ENCODE measurements around the gene P4HB.
"Not testable (repeated sequence)": the region's sequence is repeated elsewhere in the genome, so short reads cannot be mapped to it uniquely, and the experiment has no call there.

Gene P4HB

GRCh38 chr17:81846743-81847689, 13.3 kb downstream of the P4HB start:
- H3K4me1 Mint-ChIP-seq (ENCODE audit: low read depth) = no peaks in the 10 kb centered on the region
- H3K9me3 Mint-ChIP-seq (ENCODE audit: low read depth) = no peaks in the 10 kb centered on the region
- no peak overlapping the region for H3K27ac Mint-ChIP-seq
- no peaks in the 10 kb centered on the region for H3K27me3 Mint-ChIP-seq
- no peak overlapping the region for H3K4me3 Mint-ChIP-seq
- H3K36me3 Mint-ChIP-seq = no peaks in the 10 kb centered on the region

GRCh38 chr17:81845881-81846742, 14.2 kb downstream of the P4HB start:
- Mint-ChIP-seq H3K9me3 (ENCODE audit: low read depth) (no peaks in the 10 kb centered on the region), H3K27ac (no peak overlapping the region), H3K36me3 (no peaks in the 10 kb centered on the region), H3K4me1 (ENCODE audit: low read depth) (no peaks in the 10 kb centered on the region), H3K4me3 (no peak overlapping the region), H3K27me3 (no peaks in the 10 kb centered on the region)

- Mint-ChIP-seq H3K9me3 (ENCODE audit: low read depth) (no peaks in the 10 kb centered on the region), H3K4me3 (no peak overlapping the region), H3K4me1 (ENCODE audit: low read depth) (no peaks in the 10 kb centered on the region), H3K27ac (no peak overlapping the region), H3K27me3 (no peaks in the 10 kb centered on the region), H3K36me3 (no peaks in the 10 kb centered on the region)
Observed at GRCh38 chr17:81845361-81845760, 15.0 kb downstream of the P4HB start.

- Mint-ChIP-seq H3K36me3 (no peaks in the 10 kb centered on the region), H3K9me3 (ENCODE audit: low read depth) (no peaks in the 10 kb centered on the region), H3K27ac (no peak overlapping the region), H3K27me3 (no peaks in the 10 kb centered on the region), H3K4me1 (ENCODE audit: low read depth) (no peaks in the 10 kb centered on the region), H3K4me3 (no peak overlapping the region)
Observed at GRCh38 chr17:81844887-81845286, 15.4 kb downstream of the P4HB start.

GRCh38 chr17:81844327-81844851, 15.9 kb downstream of the P4HB start:
- Mint-ChIP-seq H3K9me3 (ENCODE audit: low read depth) (no peaks in the 10 kb centered on the region), H3K36me3 (no peaks in the 10 kb centered on the region), H3K4me3 (no peak overlapping the region), H3K27me3 (no peaks in the 10 kb centered on the region), H3K4me1 (ENCODE audit: low read depth) (no peaks in the 10 kb centered on the region), H3K27ac (no peak overlapping the region)

- no peaks in the 10 kb centered on the region for H3K9me3 Mint-ChIP-seq (ENCODE audit: low read depth)
Observed at GRCh38 chr17:81843713-81844326, 16.5 kb downstream of the P4HB start.

GRCh38 chr17:81842725-81843504, 17.4 kb downstream of the P4HB start:
- no peak overlapping the region for H3K27ac Mint-ChIP-seq
- H3K4me1 Mint-ChIP-seq (ENCODE audit: low read depth) = no peaks in the 10 kb centered on the region
- no peaks in the 10 kb centered on the region for H3K27me3 Mint-ChIP-seq
- H3K9me3 Mint-ChIP-seq (ENCODE audit: low read depth) = no peaks in the 10 kb centered on the region
- H3K36me3 Mint-ChIP-seq = no peaks in the 10 kb centered on the region
- H3K4me3 Mint-ChIP-seq = no peak overlapping the region

More at GRCh38 chr17:81843713-81844326, 16.5 kb downstream of the P4HB start:
- no peak overlapping the region for H3K4me3 Mint-ChIP-seq
- no peaks in the 10 kb centered on the region for H3K27me3 Mint-ChIP-seq
- H3K4me1 Mint-ChIP-seq (ENCODE audit: low read depth) = no peaks in the 10 kb centered on the region
- H3K36me3 Mint-ChIP-seq = no peaks in the 10 kb centered on the region
- H3K27ac Mint-ChIP-seq = no peak overlapping the region

GRCh38 chr17:81842378-81842724, 18.0 kb downstream of the P4HB start:
- Mint-ChIP-seq H3K4me3 (no peak overlapping the region), H3K4me1 (ENCODE audit: low read depth) (no peaks in the 10 kb centered on the region), H3K36me3 (no peaks in the 10 kb centered on the region), H3K9me3 (ENCODE audit: low read depth) (no peaks in the 10 kb centered on the region), H3K27ac (no peak overlapping the region), H3K27me3 (no peaks in the 10 kb centered on the region)

GRCh38 chr17:81841866-81842265, 18.5 kb downstream of the P4HB start:
- H3K4me1 Mint-ChIP-seq (ENCODE audit: low read depth) = no peaks in the 10 kb centered on the region

GRCh38 chr17:81840826-81841778, 19.2 kb downstream of the P4HB start:
- Mint-ChIP-seq H3K9me3 (ENCODE audit: low read depth) (no peaks in the 10 kb centered on the region), H3K36me3 (no peaks in the 10 kb centered on the region), H3K27ac (no peak overlapping the region), H3K4me3 (no peak overlapping the region), H3K4me1 (ENCODE audit: low read depth) (no peaks in the 10 kb centered on the region), H3K27me3 (no peaks in the 10 kb centered on the region)

More at GRCh38 chr17:81841866-81842265, 18.5 kb downstream of the P4HB start:
- Mint-ChIP-seq H3K36me3 (no peaks in the 10 kb centered on the region), H3K9me3 (ENCODE audit: low read depth) (no peaks in the 10 kb centered on the region), H3K27ac (no peak overlapping the region), H3K27me3 (no peaks in the 10 kb centered on the region), H3K4me3 (no peak overlapping the region)

GRCh38 chr17:81840059-81840458, 20.3 kb downstream of the P4HB start:
- H3K36me3 Mint-ChIP-seq; H3K4me1 Mint-ChIP-seq (ENCODE audit: low read depth); H3K27ac Mint-ChIP-seq: not testable (repeated sequence)

GRCh38 chr17:81839301-81839700, 21.0 kb downstream of the P4HB start:
- H3K9me3 Mint-ChIP-seq (ENCODE audit: low read depth) = no peaks in the 10 kb centered on the region
- H3K27me3 Mint-ChIP-seq = no peaks in the 10 kb centered on the region
- no peak overlapping the region for H3K4me3 Mint-ChIP-seq
- H3K4me1 Mint-ChIP-seq (ENCODE audit: low read depth) = no peaks in the 10 kb centered on the region
- H3K27ac Mint-ChIP-seq = no peak overlapping the region
- no peaks in the 10 kb centered on the region for H3K36me3 Mint-ChIP-seq

More at GRCh38 chr17:81840059-81840458, 20.3 kb downstream of the P4HB start:
- not testable (repeated sequence) for H3K4me3 Mint-ChIP-seq; H3K9me3 Mint-ChIP-seq (ENCODE audit: low read depth); H3K27me3 Mint-ChIP-seq

GRCh38 chr17:81838753-81839255, 21.5 kb downstream of the P4HB start:
- H3K27ac Mint-ChIP-seq = no peak overlapping the region
- H3K4me1 Mint-ChIP-seq (ENCODE audit: low read depth) = peaks cover under 1% of the 10 kb centered on the region
- no peaks in the 10 kb centered on the region for H3K27me3 Mint-ChIP-seq
- H3K36me3 Mint-ChIP-seq = no peaks in the 10 kb centered on the region
- no peaks in the 10 kb centered on the region for H3K9me3 Mint-ChIP-seq (ENCODE audit: low read depth)
- H3K4me3 Mint-ChIP-seq = no peak overlapping the region
